Measurements from ENCODE around the gene RTN4RL1.

DNA sequence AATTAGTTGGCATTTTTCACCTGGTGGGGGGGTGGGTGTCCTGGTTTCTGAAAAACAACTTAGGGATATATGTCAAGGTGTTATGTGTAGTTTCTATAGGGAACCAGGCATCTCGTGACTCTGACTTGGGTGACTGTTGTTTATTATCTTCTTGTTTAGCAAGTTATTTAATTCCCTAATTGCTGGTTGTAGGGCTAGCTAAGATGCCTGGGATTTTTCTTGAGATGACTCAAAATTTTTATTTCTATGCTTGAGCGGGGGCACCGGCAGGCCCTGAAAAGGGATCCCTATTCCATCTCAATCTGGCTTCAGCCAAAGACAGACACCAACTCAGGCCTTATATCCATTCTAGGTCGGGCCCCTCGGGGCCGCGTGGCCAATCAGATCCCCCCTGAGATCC, 8.0 kb upstream of the RTN4RL1 start:
- TF ChIP-seq, protein P1, sequence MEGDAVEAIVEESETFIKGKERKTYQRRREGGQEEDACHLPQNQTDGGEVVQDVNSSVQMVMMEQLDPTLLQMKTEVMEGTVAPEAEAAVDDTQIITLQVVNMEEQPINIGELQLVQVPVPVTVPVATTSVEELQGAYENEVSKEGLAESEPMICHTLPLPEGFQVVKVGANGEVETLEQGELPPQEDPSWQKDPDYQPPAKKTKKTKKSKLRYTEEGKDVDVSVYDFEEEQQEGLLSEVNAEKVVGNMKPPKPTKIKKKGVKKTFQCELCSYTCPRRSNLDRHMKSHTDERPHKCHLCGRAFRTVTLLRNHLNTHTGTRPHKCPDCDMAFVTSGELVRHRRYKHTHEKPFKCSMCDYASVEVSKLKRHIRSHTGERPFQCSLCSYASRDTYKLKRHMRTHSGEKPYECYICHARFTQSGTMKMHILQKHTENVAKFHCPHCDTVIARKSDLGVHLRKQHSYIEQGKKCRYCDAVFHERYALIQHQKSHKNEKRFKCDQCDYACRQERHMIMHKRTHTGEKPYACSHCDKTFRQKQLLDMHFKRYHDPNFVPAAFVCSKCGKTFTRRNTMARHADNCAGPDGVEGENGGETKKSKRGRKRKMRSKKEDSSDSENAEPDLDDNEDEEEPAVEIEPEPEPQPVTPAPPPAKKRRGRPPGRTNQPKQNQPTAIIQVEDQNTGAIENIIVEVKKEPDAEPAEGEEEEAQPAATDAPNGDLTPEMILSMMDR (optimal IDR thresholded peaks at IDR 0.05 in 1 of 3, IDR thresholded peaks at IDR 0.05 in 1 of 3, conservative IDR thresholded peaks at IDR 0.05 in 1 of 3; ENCODE audit: extremely low read depth in 1 of 3, insufficient read depth in 2 of 3, low read length in 3 of 3) = no peak
- no peak for TF ChIP-seq EZH2 (IDR thresholded peaks at IDR 0.05; ENCODE audit: low read length)

All from keratinocyte (primary cell).